SK-N-SH treated with all-trans-retinoic acid at 6 μM for 48 hours (cell line): ENCODE results near the gene SHB.

Experiments used
- RARB ChIP-seq: fragments of 250-450 bp; sonication (Bioruptor Pico); IDR thresholded peaks from 2 replicates; pipeline ENCODE4 v1.8.0; 2021; ENCODE audit warnings: mild to moderate bottlenecking, moderate library complexity
- TSHZ2 ChIP-seq: fragments of 250-450 bp; sonication (Bioruptor Pico); IDR thresholded peaks from 2 replicates; pipeline ENCODE4 v1.5.0; 2020; ENCODE audit warnings: mild to moderate bottlenecking, moderate library complexity
- ZFP3 ChIP-seq: fragments of 250-450 bp; sonication (Bioruptor Pico); IDR thresholded peaks from 2 replicates; pipeline ENCODE4 v1.5.0; 2020; ENCODE audit warnings: mild to moderate bottlenecking, moderate library complexity

DNA sequence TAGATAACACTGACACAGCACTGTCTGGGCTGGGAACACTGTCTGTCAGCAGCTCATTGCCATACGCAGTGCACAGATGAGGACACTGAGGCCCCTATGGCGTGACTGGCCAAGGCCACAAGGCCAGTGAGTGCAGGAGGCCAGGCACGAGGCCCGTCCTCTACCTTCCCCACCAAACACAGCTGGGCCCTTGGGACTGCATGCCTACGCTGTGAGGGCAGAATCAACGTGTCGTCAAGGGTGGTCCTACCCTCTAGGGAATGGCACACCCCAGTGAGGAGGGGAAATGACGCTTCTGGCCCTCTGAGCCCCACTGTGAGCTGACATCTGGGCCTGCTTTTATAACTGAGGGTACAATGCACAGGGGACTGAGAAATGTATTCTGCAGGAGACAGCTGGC, 123.0 kb downstream of the SHB start:
- no peak for TF ChIP-seq TSHZ2 (CRISPR knock-in tag)
- TF ChIP-seq RARB (CRISPR knock-in tag): no peak
- no peak for TF ChIP-seq ZFP3 (CRISPR knock-in tag)
